GM12873 (cell line): Measurements from ENCODE around the gene TAMALIN.

Source experiments
- TF ChIP-seq, protein P1 (sequence below): IDR thresholded peaks from 2 replicates; pipeline ENCODE4 v1.5.1; 2012; ENCODE audit warnings: low read depth, mild to moderate bottlenecking, moderate library complexity, low read length, control low read depth; ENCODE audit not compliant: insufficient read depth; ENCODE audit errors: missing control alignments

The TAMALIN gene

DNA sequence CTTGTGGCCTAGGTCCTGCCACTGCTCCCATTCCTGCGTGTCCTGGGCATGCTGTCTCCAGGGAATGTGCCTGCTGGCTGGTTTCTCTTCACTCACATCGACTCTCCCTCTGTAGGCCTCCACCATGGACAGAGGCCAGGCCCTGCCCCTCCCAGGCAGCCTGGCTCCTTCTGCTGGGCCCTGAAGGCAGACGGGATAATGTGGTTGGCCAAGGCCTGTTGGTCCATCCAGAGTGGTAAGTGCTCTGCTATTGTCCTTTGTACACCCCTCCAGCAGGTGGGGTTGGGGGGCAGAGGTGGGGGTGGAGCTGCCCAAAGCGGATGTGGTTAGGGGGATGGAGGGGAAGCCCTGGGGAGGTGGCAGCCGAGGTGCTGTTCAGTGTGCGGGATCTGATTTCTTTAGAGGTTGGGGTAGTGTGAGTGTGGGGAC, 35.0 kb downstream of the TAMALIN start:
- TF ChIP-seq, protein P1, sequence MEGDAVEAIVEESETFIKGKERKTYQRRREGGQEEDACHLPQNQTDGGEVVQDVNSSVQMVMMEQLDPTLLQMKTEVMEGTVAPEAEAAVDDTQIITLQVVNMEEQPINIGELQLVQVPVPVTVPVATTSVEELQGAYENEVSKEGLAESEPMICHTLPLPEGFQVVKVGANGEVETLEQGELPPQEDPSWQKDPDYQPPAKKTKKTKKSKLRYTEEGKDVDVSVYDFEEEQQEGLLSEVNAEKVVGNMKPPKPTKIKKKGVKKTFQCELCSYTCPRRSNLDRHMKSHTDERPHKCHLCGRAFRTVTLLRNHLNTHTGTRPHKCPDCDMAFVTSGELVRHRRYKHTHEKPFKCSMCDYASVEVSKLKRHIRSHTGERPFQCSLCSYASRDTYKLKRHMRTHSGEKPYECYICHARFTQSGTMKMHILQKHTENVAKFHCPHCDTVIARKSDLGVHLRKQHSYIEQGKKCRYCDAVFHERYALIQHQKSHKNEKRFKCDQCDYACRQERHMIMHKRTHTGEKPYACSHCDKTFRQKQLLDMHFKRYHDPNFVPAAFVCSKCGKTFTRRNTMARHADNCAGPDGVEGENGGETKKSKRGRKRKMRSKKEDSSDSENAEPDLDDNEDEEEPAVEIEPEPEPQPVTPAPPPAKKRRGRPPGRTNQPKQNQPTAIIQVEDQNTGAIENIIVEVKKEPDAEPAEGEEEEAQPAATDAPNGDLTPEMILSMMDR = peak; percentile 16

DNA sequence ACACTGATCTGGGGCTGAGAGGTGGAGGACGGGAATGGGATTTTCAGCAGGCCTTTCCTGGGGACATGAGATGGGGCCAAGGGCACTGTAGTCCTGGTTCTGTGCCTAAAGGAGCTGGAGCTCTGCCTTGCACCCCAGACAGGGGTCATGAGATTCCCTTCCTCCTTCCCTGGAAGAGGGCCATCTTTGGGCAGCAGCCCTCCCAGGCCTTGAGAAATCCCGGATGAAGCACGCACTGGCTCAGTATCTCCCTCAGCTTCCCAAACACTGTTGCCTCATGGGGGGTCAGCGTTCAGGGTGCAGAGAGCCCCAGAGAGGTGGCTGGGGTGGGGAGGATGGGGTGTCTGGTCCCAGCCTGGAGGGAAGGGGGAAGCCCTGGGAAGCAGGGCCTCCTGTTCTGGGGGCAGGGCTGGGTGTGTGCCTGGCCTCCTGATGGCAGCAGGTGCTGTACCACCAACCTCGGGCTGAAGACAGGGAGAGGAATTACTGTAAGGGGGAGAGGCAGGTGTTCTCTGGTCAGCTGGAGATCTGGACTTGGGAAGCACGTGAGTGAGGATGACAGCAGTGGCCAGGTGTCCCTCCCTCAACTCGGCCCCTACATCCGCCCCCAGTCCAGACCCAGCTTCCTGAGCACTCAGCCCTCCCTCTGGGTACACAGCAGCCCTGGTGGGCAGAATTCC, 36.1 kb downstream of the TAMALIN start:
- TF ChIP-seq, protein P1 = no peak

DNA sequence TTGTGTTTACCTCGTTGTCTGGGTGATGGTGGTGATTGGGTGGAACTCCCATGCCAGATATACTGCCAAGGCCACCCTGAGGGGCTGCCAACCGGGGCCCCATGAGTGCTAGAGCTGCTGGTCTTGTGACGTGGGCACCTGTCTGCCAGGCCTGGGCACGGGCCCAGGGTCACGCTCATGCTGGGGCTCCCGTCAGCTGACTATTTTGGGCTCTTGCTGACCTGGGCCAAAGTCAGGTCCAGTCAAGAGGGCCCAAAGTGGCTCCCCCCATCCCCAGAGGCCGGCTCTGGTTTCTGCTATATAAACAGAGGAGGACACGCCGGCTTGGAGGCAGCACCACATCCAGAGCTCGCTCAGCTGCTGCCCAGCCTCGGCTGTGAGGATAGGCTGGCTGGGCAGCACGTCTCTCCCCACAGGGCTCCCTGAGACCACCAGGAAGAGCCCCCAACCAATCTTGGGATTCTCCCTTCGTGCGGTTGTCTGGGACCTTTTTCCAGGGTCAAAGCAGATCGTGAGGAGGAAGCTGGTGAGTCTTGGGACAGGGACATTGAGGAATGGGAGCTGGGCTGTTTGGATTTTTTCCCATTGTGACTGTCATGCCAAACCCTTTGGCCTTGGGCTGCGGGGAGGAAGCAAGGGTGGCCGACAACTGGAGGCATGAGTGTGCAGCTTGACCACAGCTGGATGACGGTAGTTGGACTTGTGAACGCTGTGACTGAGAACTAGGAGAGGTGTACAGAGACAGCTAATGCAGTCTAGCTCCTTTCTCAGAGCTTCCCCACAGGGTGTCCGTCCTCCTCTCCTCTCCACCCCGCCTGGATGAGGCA, 36.9 kb downstream of the TAMALIN start:
- TF ChIP-seq, protein P1 = no peak

DNA sequence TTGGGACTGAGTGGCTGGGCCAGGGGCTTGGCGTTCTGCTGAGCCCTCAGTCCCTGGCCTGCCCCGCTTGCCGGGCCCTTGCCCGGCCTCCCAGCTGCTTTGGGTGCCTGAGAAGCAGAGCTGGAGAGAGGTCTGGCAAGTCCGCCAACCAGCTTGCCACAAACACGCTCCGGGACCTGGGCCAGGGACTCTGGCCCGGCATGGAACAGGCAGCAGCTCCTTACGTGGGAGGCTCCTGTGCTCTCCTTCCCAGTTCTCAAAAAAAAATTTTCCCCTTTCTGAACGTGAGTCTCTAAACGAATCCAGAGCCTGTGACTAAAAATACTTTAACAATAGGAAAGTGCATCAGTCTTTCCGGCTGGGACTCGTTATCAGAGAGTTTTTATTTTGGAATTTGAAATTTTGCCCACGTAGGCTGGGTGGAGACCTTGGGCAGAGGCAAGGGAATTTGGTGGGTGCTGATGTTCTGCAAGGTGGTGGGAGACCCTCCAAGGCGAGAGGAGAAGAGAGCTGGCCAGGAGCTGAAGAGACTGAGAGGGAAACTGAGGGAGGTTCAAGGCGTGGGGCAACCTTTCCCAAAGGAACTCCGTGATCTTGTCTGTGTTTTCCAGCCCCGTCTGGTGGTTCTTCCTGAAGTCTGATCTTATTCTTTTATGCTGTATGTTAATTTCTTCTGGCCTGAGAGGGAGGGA, 37.7 kb downstream of the TAMALIN start:
- TF ChIP-seq, protein P1 = no peak

DNA sequence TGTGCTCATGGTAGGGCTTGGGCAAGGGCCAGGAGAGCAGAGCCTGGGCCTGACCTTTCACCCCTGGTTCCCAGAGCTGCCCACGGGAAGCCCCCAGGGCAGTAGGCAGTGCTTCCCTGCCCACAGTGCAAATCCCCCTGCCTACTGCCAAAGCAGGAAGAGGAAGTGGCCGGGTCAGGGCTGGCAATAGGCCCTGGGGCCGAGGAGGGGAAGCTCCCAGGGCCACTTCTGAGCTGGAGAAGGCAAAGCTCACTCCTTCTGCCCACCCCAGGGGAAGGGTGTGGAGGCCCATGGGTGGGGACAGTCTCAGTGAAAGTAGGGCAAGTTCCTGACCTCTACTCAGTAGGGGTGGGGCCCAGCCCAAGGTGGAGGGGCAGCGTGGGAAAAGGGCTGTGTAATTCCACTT, 39.1 kb downstream of the TAMALIN start:
- TF ChIP-seq, protein P1 = no peak

DNA sequence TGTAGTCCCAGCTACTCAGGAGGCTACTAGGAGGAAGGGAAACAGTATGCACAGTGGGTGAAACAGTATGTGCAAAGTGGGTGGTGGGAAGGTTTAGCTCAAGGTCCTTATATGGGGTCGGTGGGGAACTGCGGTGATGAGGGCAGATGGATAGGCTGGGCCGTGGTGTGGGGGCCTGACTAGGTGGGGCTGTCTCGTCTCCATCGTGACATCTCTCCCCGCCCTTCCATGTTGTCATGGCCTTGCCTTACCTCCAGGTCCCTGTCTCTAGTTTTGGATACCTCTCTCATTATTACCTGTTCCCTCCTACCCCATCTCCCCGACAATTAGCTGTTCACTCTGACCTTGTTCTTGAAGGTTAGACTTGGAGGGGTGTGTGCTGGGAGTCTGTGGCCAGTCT, 40.1 kb downstream of the TAMALIN start:
- TF ChIP-seq, protein P1 = no peak

DNA sequence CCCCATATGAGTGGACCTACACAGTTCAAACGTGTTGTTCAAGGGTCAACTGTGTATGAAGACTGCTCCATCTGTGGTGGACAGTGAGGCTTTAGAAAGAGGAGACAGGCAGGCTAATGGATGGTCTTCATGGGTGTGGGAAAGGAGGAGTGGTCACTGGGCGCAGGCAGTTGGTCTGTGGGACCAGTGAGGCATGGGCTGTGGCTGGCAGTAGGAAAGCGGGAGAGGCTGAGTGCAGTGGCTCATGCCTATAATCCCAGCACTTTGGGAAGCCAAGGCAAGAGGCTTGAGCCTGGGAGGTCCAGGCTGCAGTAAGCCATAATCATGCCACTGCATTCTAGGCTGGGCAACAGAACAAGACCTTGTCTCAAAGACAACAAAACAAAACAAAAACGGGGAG, 42.5 kb downstream of the TAMALIN start:
- TF ChIP-seq, protein P1 = no peak
